Right atrium auricular region (tissue), 2 donors: ENCODE results near the gene ANKRD1. TPM values are rescaled to one million over a fixed set of nuclear protein-coding genes. Genes with fewer than 3 reads are reported as not detected.
"Not testable (repeated sequence)": the region's sequence is repeated elsewhere in the genome, so short reads cannot be mapped to it uniquely, and the experiment has no call there.

Experiments
- DNase-seq: peaks from one replicate; pipeline ENCODE4 v3.0.0-alpha.2; 2019; ENCODE audit warnings: low spot score
- H3K27ac ChIP-seq, 2 donors: fragments of 200-600 bp; sonication (generic); 1 replicate in 1 of 2; 2 replicates in 1 of 2; pipeline ENCODE4 v1.5.1; 2016 to 2019
- H3K27me3 ChIP-seq, 2 donors: fragments of 200-600 bp; sonication (generic); one replicate each; pipeline versions ENCODE4 v1.5.1 to v1.6.0; 2017 to 2019
- H3K36me3 ChIP-seq: fragments of 200-600 bp; sonication (generic); one replicate; pipeline ENCODE4 v1.5.1; 2016
- H3K4me1 ChIP-seq, 2 donors: fragments of 200-600 bp; sonication (generic); one replicate each; pipeline versions ENCODE4 v1.5.1 to v1.6.0; 2017 to 2019
- H3K4me3 ChIP-seq, 2 donors: fragments of 200-600 bp; sonication (generic); 1 replicate in 1 of 2; 2 replicates in 1 of 2; pipeline ENCODE4 v1.5.1; 2017 to 2019; ENCODE audit warnings: mild to moderate bottlenecking in 1 of 2, moderate library complexity in 1 of 2
- H3K9me3 ChIP-seq, 2 donors: fragments of 200-600 bp; sonication (generic); one replicate each; pipeline ENCODE4 v1.5.1; 2019
- total RNA-seq, 2 donors: library from RNA; depleted of rRNA; stranded (reverse); fragments of >200 nt; gene quantifications; one replicate each; pipeline ENCODE4 v1.1.0, GENCODE V29; 2016
- TF ChIP-seq, protein P1 (sequence below), 2 donors: fragments of 200-600 bp; sonication (generic); IDR thresholded peaks; one replicate each; pipeline ENCODE4 v1.5.1; 2019; ENCODE audit warnings: antibody characterized with exemption in 2 of 2

ANKRD1 gene
- total RNA-seq, 2 donors from 2014 or later = 3,842 to 8,672 TPM

DNA sequence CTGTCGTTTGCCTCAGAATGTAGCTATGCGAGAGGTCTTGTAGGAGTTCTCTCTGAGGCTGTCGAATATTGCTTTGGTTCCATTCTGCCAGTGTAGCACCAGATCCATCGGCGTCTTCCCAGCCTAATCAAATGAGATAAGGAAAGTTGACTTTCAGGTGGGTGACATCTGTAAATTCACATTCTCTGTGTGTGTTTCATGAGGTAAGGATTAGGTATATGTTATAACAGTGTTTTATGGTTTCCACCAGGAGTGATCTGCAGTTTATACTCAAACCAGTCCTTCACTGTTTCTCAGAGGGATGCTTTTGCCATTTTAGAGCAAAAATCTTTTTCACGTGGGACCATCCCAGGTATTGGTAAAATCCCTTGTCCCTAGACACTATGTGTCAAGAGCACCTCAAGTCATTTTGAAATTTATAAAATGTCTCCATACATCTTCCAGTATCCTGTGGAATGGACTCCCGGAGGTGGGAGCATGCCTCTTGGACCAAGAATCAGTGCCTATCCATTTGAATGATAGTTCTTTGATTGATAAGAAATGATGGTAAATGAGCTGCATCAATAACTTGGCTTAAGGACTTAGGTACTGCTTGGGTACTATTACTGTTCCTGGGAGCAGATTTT is 7.9 kb downstream of the ANKRD1 start:
- H3K9me3 ChIP-seq = no peaks in the 10 kb centered on the region
- no peaks in the 10 kb centered on the region for H3K4me1 ChIP-seq
- TF ChIP-seq, protein P1, sequence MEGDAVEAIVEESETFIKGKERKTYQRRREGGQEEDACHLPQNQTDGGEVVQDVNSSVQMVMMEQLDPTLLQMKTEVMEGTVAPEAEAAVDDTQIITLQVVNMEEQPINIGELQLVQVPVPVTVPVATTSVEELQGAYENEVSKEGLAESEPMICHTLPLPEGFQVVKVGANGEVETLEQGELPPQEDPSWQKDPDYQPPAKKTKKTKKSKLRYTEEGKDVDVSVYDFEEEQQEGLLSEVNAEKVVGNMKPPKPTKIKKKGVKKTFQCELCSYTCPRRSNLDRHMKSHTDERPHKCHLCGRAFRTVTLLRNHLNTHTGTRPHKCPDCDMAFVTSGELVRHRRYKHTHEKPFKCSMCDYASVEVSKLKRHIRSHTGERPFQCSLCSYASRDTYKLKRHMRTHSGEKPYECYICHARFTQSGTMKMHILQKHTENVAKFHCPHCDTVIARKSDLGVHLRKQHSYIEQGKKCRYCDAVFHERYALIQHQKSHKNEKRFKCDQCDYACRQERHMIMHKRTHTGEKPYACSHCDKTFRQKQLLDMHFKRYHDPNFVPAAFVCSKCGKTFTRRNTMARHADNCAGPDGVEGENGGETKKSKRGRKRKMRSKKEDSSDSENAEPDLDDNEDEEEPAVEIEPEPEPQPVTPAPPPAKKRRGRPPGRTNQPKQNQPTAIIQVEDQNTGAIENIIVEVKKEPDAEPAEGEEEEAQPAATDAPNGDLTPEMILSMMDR (IDR thresholded peaks at IDR 0.05) = no peak
- DNase-seq = no peak
- no peak overlapping the region for H3K4me3 ChIP-seq
- H3K27ac ChIP-seq = peak overlapping the region in 1 of 2 donors; percentile 35
- H3K36me3 ChIP-seq = peaks cover 17% of the 10 kb centered on the region
- H3K27me3 ChIP-seq = no peaks in the 10 kb centered on the region

DNA sequence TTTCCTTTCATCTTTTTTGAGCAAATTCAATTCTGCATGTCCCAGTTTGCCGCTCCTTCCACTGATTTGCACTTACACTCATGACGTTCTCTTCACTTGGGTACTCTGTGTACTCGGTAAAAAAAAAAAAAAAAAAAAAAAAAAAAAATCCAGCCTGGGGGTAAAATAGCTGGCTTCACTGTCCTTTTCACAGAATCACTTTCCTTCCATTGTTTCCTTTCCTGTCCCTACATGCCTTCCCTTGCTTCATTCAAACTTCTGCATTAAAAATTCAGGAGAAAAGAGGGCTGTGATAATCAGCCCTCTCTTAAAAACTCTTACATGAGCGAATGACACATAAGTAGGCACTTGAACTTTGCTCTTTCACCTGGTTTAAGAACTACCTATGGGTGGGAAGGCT is 8.7 kb downstream of the ANKRD1 start:
- no peaks in the 10 kb centered on the region for H3K27me3 ChIP-seq
- peaks cover 9% of the 10 kb centered on the region for H3K36me3 ChIP-seq
- H3K4me3 ChIP-seq = no peak overlapping the region
- H3K27ac ChIP-seq = peak overlapping the region; percentile 5 to 35
- no peak for DNase-seq
- no peaks in the 10 kb centered on the region for H3K4me1 ChIP-seq
- H3K9me3 ChIP-seq = no peaks in the 10 kb centered on the region
- TF ChIP-seq, protein P1 (IDR thresholded peaks at IDR 0.05) = no peak

DNA sequence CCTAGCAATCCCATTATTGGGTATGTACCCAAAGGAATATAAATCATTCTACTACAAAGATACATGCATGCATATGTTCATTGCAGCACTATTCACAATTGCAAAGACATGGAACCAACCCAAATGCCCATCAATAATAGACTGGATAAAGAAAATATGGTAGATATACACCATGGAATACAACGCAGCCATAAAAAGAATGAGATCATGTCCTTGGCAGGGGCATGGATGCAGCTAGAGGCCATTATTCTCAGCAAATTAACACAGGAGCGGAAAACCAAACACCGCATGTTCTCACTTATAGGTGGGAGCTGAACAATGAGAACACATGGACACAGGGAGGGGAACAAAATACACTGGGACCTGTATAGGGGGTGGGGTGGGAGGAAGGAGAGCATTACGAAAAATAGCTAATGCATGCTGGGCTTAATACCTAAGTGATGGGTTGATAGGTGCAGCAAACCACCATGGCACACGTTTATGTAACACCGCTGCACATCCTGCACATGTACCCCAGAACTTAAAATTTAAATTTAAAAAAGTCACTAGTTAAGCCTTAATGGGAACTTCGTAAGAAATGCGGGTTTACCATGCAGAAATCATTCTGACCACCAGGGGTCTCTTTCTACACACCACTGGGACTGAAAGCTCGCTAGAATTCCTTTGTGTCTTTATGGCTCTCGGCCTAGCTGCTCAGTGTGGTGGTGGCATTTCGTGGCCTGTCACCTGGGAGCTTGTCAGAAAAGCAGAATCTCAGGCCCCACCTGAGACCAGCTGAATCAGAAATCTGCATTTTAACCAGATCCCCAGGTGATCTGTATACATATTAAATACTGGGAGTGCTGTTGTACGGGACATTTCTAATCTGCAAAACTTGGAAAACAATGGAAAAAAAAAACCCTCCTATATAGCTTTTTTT is 9.5 kb downstream of the ANKRD1 start:
- peak; percentile 81 for DNase-seq
- Histone ChIP-seq H3K4me3 (no peak overlapping the region), H3K27ac (no peak overlapping the region), H3K9me3 (no peaks in the 10 kb centered on the region), H3K36me3 (peaks cover 7% of the 10 kb centered on the region), H3K4me1 (no peaks in the 10 kb centered on the region), H3K27me3 (no peaks in the 10 kb centered on the region)
- TF ChIP-seq, protein P1 (IDR thresholded peaks at IDR 0.05) = peak; percentile 74 to 93

DNA sequence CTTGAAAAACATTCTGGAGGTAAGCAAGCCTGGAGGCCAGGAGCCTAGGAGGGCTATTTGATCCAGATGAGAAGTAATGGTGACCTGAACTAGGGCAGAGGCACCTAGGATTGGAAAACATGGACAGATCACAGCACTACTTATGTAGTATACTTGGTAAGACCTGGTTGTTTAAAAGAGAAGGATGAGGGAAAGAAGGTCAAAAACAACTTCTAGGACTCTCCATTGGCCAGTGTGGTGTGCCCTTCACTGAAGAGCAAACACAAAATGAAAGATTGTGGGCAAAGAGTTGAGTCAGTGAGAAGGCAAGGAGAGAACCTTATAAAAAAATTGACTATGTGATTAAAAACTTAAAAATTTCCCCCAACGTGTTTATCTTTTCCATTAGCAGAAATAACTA is 14.3 kb downstream of the ANKRD1 start:
- Histone ChIP-seq H3K36me3 (peaks cover 4% of the 10 kb centered on the region), H3K27ac (no peak overlapping the region)

DNA sequence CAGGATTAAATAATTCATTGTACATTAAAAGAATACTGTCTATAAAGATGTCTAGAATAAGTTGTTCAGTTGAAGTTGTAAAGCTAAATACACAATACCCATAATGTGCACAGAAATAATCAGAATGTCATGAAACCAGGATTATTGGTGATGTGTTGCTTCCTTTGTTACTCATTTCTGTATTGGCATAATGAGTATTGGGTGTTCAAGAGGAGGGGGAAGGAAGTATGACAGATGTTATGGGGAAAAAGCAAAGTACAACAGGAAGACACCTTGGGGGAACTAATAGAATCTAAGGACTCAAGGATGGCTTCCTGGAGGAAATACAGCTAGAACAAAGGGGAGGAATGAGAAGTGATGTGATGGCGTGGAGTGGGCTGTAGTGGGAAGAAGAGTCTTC is 15.0 kb downstream of the ANKRD1 start:
- TF ChIP-seq, protein P1 (IDR thresholded peaks at IDR 0.05) = no peak
- no peak for DNase-seq
- Histone ChIP-seq H3K9me3 (no peaks in the 10 kb centered on the region), H3K4me1 (no peaks in the 10 kb centered on the region), H3K36me3 (peaks cover 4% of the 10 kb centered on the region), H3K27ac (no peak overlapping the region), H3K27me3 (no peaks in the 10 kb centered on the region), H3K4me3 (no peak overlapping the region)

More for the DNA sequence above, 14.3 kb downstream of the ANKRD1 start:
- TF ChIP-seq, protein P1 (IDR thresholded peaks at IDR 0.05) = no peak
- Histone ChIP-seq H3K9me3 (no peaks in the 10 kb centered on the region), H3K4me1 (no peaks in the 10 kb centered on the region), H3K27me3 (no peaks in the 10 kb centered on the region), H3K4me3 (no peak overlapping the region)
- no peak for DNase-seq

DNA sequence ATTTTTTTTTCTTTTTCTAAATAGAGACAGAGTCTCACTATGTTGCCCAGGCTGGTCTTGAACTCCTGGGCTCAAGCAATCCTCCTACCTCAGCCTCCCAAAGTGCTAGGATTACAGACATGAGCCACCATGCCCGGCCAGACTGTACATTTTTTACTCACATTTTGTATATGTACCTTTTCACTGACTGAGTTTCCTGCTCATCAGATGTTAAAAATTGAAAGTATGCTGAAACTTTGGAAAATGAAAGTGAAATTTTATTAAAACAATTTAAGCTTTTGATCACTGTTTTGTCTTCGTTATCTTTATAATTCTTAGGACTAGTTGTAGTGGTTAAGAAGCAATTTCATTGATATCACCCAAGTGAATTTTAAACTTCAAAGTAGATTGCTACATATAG is 24.0 kb downstream of the ANKRD1 start:
- not testable (repeated sequence) for DNase-seq, H3K27me3 ChIP-seq, H3K27ac ChIP-seq, H3K9me3 ChIP-seq, H3K4me3 ChIP-seq, H3K4me1 ChIP-seq
- peaks cover 21% of the 10 kb centered on the region for H3K36me3 ChIP-seq
